H1 (cell line): ENCODE measurements around the gene OCEL1. TPM values are rescaled to one million over a fixed set of nuclear protein-coding genes. Genes with fewer than 3 reads are reported as not detected.

Experiments
- CTCF ChIA-PET: fragments of 300-600 bp; sonication (Branson Sonifier 250); formaldehyde crosslinking; loops from one replicate; lab custom pipeline; 2021; ENCODE audit not compliant: partially characterized antibody; lab: Charles Lee
- POLR2A ChIA-PET: fragments of 300-600 bp; sonication (Branson Sonifier 250); formaldehyde crosslinking; loops from one replicate; lab custom pipeline; 2021; ENCODE audit warnings: inconsistent platforms; ENCODE audit not compliant: partially characterized antibody; lab: Charles Lee
- DNase-seq, 2 experiments: peaks; one replicate each; pipeline versions ENCODE4 v3.0.0 to v3.0.0-alpha.2; 2010 to 2022; ENCODE audit warnings: low spot score in 2 of 2, low read depth in 1 of 2, mixed read lengths in 1 of 2
- FAIRE-seq: peaks from 2 replicates; lab custom pipeline; 2011; peaks lifted over from hg19 to GRCh38; lab: Jason Lieb, UNC
- H2AFZ ChIP-seq: 2 replicates; pipeline ENCODE4 v1.8.1; 2012; ENCODE audit warnings: low read length, inconsistent platforms
- H2AK5ac ChIP-seq: 2 replicates; pipeline ENCODE4 v1.6.1; 2013; ENCODE audit warnings: low read depth, low read length
- H2BK120ac ChIP-seq: replicated peaks from 2 replicates; pipeline ENCODE3; 2013; ENCODE audit warnings: low read depth, low read length, inconsistent platforms
- H2BK12ac ChIP-seq: 2 replicates; pipeline ENCODE4 v1.6.1; 2013; ENCODE audit warnings: low read depth, low read length
- H2BK15ac ChIP-seq: 2 replicates; pipeline ENCODE4 v1.6.1; 2013; ENCODE audit warnings: low read length
- H2BK20ac ChIP-seq: 2 replicates; pipeline ENCODE4 v1.6.1; 2013; ENCODE audit warnings: low read length
- H2BK5ac ChIP-seq: 2 replicates; pipeline ENCODE4 v1.6.1; 2013; ENCODE audit warnings: low read depth, low read length
- H3K14ac ChIP-seq: 2 replicates; pipeline ENCODE4 v1.6.1; 2013; ENCODE audit warnings: inconsistent platforms; ENCODE audit not compliant: insufficient read length
- H3K18ac ChIP-seq: 2 replicates; pipeline ENCODE4 v1.6.1; 2013; ENCODE audit warnings: low read length; ENCODE audit errors: extremely low read depth
- H3K23ac ChIP-seq: 2 replicates; pipeline ENCODE4 v1.6.1; 2013; ENCODE audit warnings: inconsistent platforms; ENCODE audit not compliant: insufficient read length
- H3K23me2 ChIP-seq: 2 replicates; pipeline ENCODE4 v1.6.1; 2013; ENCODE audit warnings: low read depth, low read length
- H3K27ac ChIP-seq: 2 replicates; pipeline ENCODE4 v1.6.1; 2011; ENCODE audit warnings: low read depth, low read length, inconsistent platforms
- H3K27me3 ChIP-seq, 4 experiments: replicated peaks in 1 of 4; 1 replicate in 1 of 4; 2 replicates in 3 of 4; pipeline versions ENCODE4 v1.6.1 to v1.8.1; 2011 to 2013; ENCODE audit warnings: low read length in 3 of 4, mild to moderate bottlenecking in 3 of 4, inconsistent platforms in 2 of 4, mixed read lengths in 2 of 4, moderate library complexity in 1 of 4; ENCODE audit not compliant: control insufficient read depth in 3 of 4, insufficient read depth in 3 of 4; ENCODE audit errors: extremely low read depth in 1 of 4
- H3K36me3 ChIP-seq, 4 experiments: 2 replicates each; pipeline versions ENCODE4 v1.6.1 to v1.8.1; 2011 to 2013; ENCODE audit warnings: mild to moderate bottlenecking in 4 of 4, low read length in 3 of 4, moderate library complexity in 2 of 4, control low read depth in 1 of 4, inconsistent platforms in 1 of 4; ENCODE audit not compliant: insufficient read depth in 4 of 4, control insufficient read depth in 2 of 4
- H3K4ac ChIP-seq: replicated peaks from 2 replicates; pipeline ENCODE3; 2013; ENCODE audit warnings: low read length, low read depth, mixed read lengths, inconsistent platforms; ENCODE audit not compliant: insufficient read length
- H3K4me1 ChIP-seq, 4 experiments: replicated peaks in 1 of 4; 1 replicate in 1 of 4; 2 replicates in 3 of 4; pipeline versions ENCODE4 v1.6.1 to v1.8.1; 2011 to 2013; ENCODE audit warnings: low read length in 3 of 4, inconsistent platforms in 2 of 4, mixed read lengths in 1 of 4; ENCODE audit not compliant: insufficient read depth in 4 of 4, control insufficient read depth in 3 of 4
- H3K4me2 ChIP-seq, 2 experiments: 2 replicates each; pipeline versions ENCODE4 v1.6.1 to v1.8.1; 2011 to 2013; ENCODE audit warnings: low read depth in 2 of 2, low read length in 2 of 2, control low read depth in 1 of 2, inconsistent platforms in 1 of 2, mild to moderate bottlenecking in 1 of 2; ENCODE audit not compliant: insufficient read depth in 1 of 2
- H3K4me3 ChIP-seq, 4 experiments: fragments of 200-600, 300-600 bp in 1 of 4; sonication (generic), shearing (Covaris generic), sonication (Bioruptor Twin) in 1 of 4; 2 replicates each; pipeline versions ENCODE4 v1.5.1 to v1.8.1; 2011 to 2016; ENCODE audit warnings: low read length in 4 of 4, low read depth in 3 of 4, control low read depth in 2 of 4, inconsistent platforms in 2 of 4, mild to moderate bottlenecking in 2 of 4, mixed read lengths in 1 of 4, moderate library complexity in 1 of 4; ENCODE audit not compliant: insufficient read depth in 2 of 4; ENCODE audit errors: extremely low read depth in 1 of 4
- H3K56ac ChIP-seq: replicated peaks from 2 replicates; pipeline ENCODE3; 2013; ENCODE audit warnings: low read depth, mild to moderate bottlenecking, mixed read lengths, low read length, inconsistent platforms; ENCODE audit not compliant: insufficient read length
- H3K79me1 ChIP-seq: 2 replicates; pipeline ENCODE4 v1.6.1; 2013; ENCODE audit warnings: low read depth, low read length, control low read depth
- H3K79me2 ChIP-seq, 2 experiments: 2 replicates each; pipeline versions ENCODE4 v1.6.1 to v1.8.1; 2012 to 2013; ENCODE audit warnings: low read length in 2 of 2, mild to moderate bottlenecking in 2 of 2, inconsistent platforms in 1 of 2; ENCODE audit not compliant: insufficient read depth in 2 of 2, control insufficient read depth in 1 of 2
- H3K9ac ChIP-seq, 4 experiments: replicated peaks in 1 of 4; 1 replicate in 1 of 4; 2 replicates in 3 of 4; pipeline versions ENCODE4 v1.6.1 to v1.8.1; 2011 to 2013; ENCODE audit warnings: low read depth in 3 of 4, low read length in 3 of 4, control low read depth in 2 of 4, mild to moderate bottlenecking in 2 of 4, moderate library complexity in 2 of 4, inconsistent platforms in 1 of 4; ENCODE audit errors: extremely low read depth in 1 of 4
- H3K9me3 ChIP-seq, 2 experiments: 2 replicates each; pipeline versions ENCODE4 v1.6.1 to v1.8.1; 2012 to 2013; ENCODE audit warnings: mild to moderate bottlenecking in 2 of 2, moderate library complexity in 2 of 2, control low read depth in 1 of 2, inconsistent platforms in 1 of 2, low read depth in 1 of 2, low read length in 1 of 2, mixed read lengths in 1 of 2; ENCODE audit not compliant: insufficient read depth in 2 of 2
- H4K20me1 ChIP-seq, 2 experiments: replicated peaks in 1 of 2; 2 replicates each; pipeline versions ENCODE3 to v1.8.1; 2011 to 2013; ENCODE audit warnings: inconsistent platforms in 2 of 2, low read length in 2 of 2, mild to moderate bottlenecking in 1 of 2; ENCODE audit not compliant: insufficient read depth in 2 of 2, control insufficient read depth in 1 of 2
- H4K5ac ChIP-seq: 2 replicates; pipeline ENCODE4 v1.6.1; 2013; ENCODE audit warnings: low read length, low read depth, mixed read lengths, inconsistent platforms; ENCODE audit not compliant: insufficient read length
- H4K8ac ChIP-seq: 2 replicates; pipeline ENCODE4 v1.8.0; 2013; ENCODE audit warnings: mild to moderate bottlenecking, moderate library complexity, low read length, inconsistent platforms; ENCODE audit not compliant: insufficient read depth; ENCODE audit errors: extremely low read depth
- H4K91ac ChIP-seq: replicated peaks from 2 replicates; pipeline ENCODE3; 2013; ENCODE audit warnings: low read length, mixed read lengths, inconsistent platforms; ENCODE audit not compliant: insufficient read length
- ASH2L ChIP-seq: fragments of 200-600, 300-600 bp; sonication (generic); IDR thresholded peaks from one replicate; pipeline ENCODE4 v1.7.1; 2017; ENCODE audit warnings: low read length
- HDAC2 ChIP-seq, 2 experiments: fragments of 300-600 bp in 1 of 2; sonication (generic) in 1 of 2; IDR thresholded peaks; 2 replicates each; pipeline ENCODE4 v1.6.1; 2011 to 2012; ENCODE audit warnings: low read depth in 2 of 2, low read length in 2 of 2, mild to moderate bottlenecking in 2 of 2, moderate library complexity in 2 of 2, borderline replicate concordance in 1 of 2, inconsistent platforms in 1 of 2
- KDM1A ChIP-seq: fragments of 200-600, 300-600 bp; sonication (generic); IDR thresholded peaks from 2 replicates; pipeline ENCODE4 v1.7.1; 2016; ENCODE audit warnings: mild to moderate bottlenecking, low read length, borderline replicate concordance
- PHF8 ChIP-seq: fragments of 200-600 bp; sonication (generic); conservative IDR thresholded peaks from 2 replicates; pipeline ENCODE4 v1.7.1; 2012; ENCODE audit warnings: low read depth, mild to moderate bottlenecking, inconsistent platforms, low read length, moderate library complexity
- POLR2A ChIP-seq, 2 experiments: IDR thresholded peaks; 1 replicate in 1 of 2; 2 replicates in 1 of 2; pipeline ENCODE4 v1.6.1; 2011; ENCODE audit warnings: low read depth in 2 of 2, low read length in 2 of 2, mild to moderate bottlenecking in 2 of 2; ENCODE audit errors: control extremely low read depth in 1 of 2
- RBBP5 ChIP-seq: IDR thresholded peaks from 2 replicates; pipeline ENCODE4 v1.7.1; 2012; ENCODE audit warnings: low read depth, mild to moderate bottlenecking, inconsistent platforms, low read length, moderate library complexity, borderline replicate concordance
- WGBS, 2 experiments: shearing (Covaris generic) in 1 of 2; methylation state at CpG; one replicate each; pipeline versions ENCODE4 v1.1.6 to v1.1.7; 2013 to 2015; ENCODE audit warnings: low lambda C conversion rate in 2 of 2, mixed read lengths in 2 of 2, inconsistent platforms in 1 of 2, low coverage in 1 of 2, missing lambda C conversion rate in 1 of 2; ENCODE audit not compliant: insufficient replicate concordance in 2 of 2, insufficient coverage in 1 of 2, insufficient read length in 1 of 2; ENCODE audit errors: extremely low coverage in 1 of 2, missing lambda C conversion rate in 1 of 2; 5-methylcytosine and 5-hydroxymethylcytosine counted together
- polyA plus RNA-seq, 7 experiments: library from polyadenylated mRNA; depleted of rRNA in 3 of 7; stranded (reverse) in 5 of 7; unstranded in 2 of 7; fragments of >200 nt in 5 of 7; fragments of 200-250 nt in 2 of 7; gene quantifications; 1 replicate in 5 of 7; 2 replicates in 1 of 7; 4 replicates in 1 of 7; pipeline versions ENCODE4 v1.2.1 to v1.2.3, GENCODE V29; 2011 to 2013; ENCODE audit warnings: missing spikeins in 2 of 7, mixed read lengths in 2 of 7
- total RNA-seq: library from RNA; stranded (reverse); fragmentation: NEBNext Ultra II Directional; extraction: Animal tissue kit (Norgen Biotek cat#: 25700); gene quantifications from 2 replicates; pipeline ENCODE4 v1.2.1, GENCODE V29; 2021

OCEL1 gene
- total and polyA plus RNA-seq, 2 of the 8 experiments (the other 6 are each of a cell fraction or from before 2014, with no cell fraction given), result 13.3 to 32.6 TPM

GRCh38 chr19:17246681-17247425 lies 20.8 kb downstream of the OCEL1 start:
- Histone ChIP-seq H3K4me1 (peaks cover 3 to 34% (median 25%) of the 10 kb centered on the region in 4 experiments), H3K27me3 (no peaks in the 10 kb centered on the region), H4K91ac (peak overlapping the region; percentile 63), H3K18ac (peak overlapping the region; percentile 95; the same call in 1 of the 2 replicates), H3K36me3 (no peaks in the 10 kb centered on the region), H3K9me3 (no peaks in the 10 kb centered on the region), H4K5ac (peak overlapping the region; percentile 95), H4K8ac (peak overlapping the region; percentile 41; the same call in 1 of the 2 replicates), H3K23ac (no peak overlapping the region), H2BK12ac (peak overlapping the region; percentile 72; the same call in 1 of the 2 replicates), H2BK20ac (peak overlapping the region; percentile 94; the same call in 1 of the 2 replicates), H3K4me2 (peak overlapping the region; percentile 64 to 94), H2BK15ac (0 out of 2 replicates have a peak overlapping the region, but pooled peaks have one; percentile 29), H2BK120ac (peak overlapping the region; percentile 50), H3K79me2 (peaks cover 20 to 34% of the 10 kb centered on the region in 2 experiments; a peak in 3 of 4 replicates), H3K23me2 (peaks cover 2% of the 10 kb centered on the region; the same call in 1 of the 2 replicates), H3K9ac (peak overlapping the region in 2 of 4 experiments; percentile 60 to 71; a peak in 2 of 7 replicates), H2AK5ac (peak overlapping the region; percentile 65; the same call in 1 of the 2 replicates), H2BK5ac (peak overlapping the region; percentile 91; the same call in 1 of the 2 replicates), H2AFZ (no peak overlapping the region)
- DNase-seq (peak in 1 of 2 experiments; percentile 79), FAIRE-seq (no peak)
- WGBS, 2 experiments, result 27% methylated on average over 20 of the region's 21 CpGs; no CpG with 5 or more reads in 1 of the 2 experiments
- CTCF ChIA-PET, result interaction anchor here (0.6 to 2.1 kb wide), 2 partner anchors 17 to 60 kb away, joined by 3 to 8 read pairs; no protein-coding TSS in a partner anchor
- POLR2A ChIA-PET, result interaction anchor here (0.7 to 4.2 kb wide), 5 partner anchors 10 to 32 kb away, joined by 3 to 44 read pairs (median 10); partner anchors contain the start of genes USE1 and USHBP1
- TF ChIP-seq HDAC2 (IDR thresholded peaks at IDR 0.05; ENCODE audit: borderline replicate concordance in 1 of 2, low read depth in 2 of 2, low read length in 2 of 2), result peak in 1 of 2 experiments; percentile 95; a peak in 2 of 4 replicates
- no peak for TF ChIP-seq POLR2A (IDR thresholded peaks at IDR 0.05; ENCODE audit: control extremely low read depth in 1 of 2, low read depth in 2 of 2, low read length in 2 of 2)
- peak; percentile 99 for TF ChIP-seq KDM1A
- TF ChIP-seq ASH2L, result peak; percentile 11
- no peak for TF ChIP-seq PHF8
- TF ChIP-seq RBBP5, result no peak
- TF ChIP-seq, all 59 proteins: peak for 3
- H4K20me1 ChIP-seq, result peaks cover 7 to 9% of the 10 kb centered on the region in 2 experiments
- peaks cover 9% of the 10 kb centered on the region for H3K79me1 ChIP-seq
- peak overlapping the region; percentile 33 to 78 (median 37); a peak in 6 of 8 replicates for H3K4me3 ChIP-seq
- peak overlapping the region; percentile 92; the same call in 1 of the 2 replicates for H3K27ac ChIP-seq
- H3K4ac ChIP-seq, result peak overlapping the region; percentile 71
- no peak overlapping the region for H3K14ac ChIP-seq
- H3K56ac ChIP-seq, result peak overlapping the region; percentile 96
